ENCODE measurements around the gene DCDC1. TPM values are rescaled to one million over a fixed set of nuclear protein-coding genes. Genes with fewer than 3 reads are reported as not detected.

DCDC1 gene, protein sequence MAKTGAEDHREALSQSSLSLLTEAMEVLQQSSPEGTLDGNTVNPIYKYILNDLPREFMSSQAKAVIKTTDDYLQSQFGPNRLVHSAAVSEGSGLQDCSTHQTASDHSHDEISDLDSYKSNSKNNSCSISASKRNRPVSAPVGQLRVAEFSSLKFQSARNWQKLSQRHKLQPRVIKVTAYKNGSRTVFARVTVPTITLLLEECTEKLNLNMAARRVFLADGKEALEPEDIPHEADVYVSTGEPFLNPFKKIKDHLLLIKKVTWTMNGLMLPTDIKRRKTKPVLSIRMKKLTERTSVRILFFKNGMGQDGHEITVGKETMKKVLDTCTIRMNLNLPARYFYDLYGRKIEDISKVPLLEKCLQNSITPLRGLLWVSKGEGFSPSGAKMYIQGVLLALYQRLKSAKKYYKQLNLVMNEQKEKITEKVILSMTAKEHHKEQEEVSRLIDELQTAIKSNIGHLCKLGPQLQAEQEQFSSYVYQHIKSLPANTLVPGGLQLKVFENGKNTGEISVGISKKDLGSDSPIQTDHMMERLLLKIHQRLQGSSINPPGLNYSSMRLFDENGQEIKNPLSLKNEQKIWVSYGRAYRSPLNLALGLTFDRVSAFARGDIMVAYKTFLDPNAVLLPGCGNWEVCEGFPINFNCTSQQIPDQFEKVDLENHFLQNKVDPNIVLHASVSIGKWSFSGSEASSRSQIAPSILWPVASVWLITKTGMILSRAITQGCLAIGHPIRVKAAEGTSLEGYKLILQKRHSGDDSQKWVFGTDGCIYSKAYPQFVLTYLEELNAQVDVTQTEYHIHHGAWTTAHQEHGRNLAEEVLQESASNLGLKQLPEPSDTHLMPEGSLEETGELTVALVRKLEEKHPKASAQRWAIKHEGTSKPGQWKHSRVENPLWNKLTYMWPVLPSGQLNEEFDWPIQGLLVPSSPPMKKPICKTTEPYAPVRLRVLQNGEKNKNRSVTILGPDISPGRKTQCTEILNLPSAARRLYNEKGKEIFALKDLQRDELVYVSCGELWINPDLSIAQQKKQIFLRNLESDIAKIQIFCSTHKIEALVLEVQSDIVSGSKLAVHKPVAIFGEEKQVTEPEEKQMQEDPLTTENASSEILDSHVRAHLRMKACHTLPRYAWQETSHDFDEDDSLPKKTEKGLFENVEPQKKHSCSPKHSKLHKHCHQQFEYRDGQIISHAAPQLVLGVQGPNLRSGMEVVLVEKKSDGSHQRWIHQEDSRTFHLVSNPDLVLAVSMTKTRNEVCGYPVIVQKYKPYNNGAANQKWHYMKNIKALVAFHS (N-terminal part only)
- total RNA-seq (ENCODE audit: unreplicated experiment): 0.44 TPM
- long read RNA-seq: 0 reads

GRCh38 chr11:31369348-31370329, at the start of gene DCDC1, which contains the start of gene DNAJC24:
Gene DCDC1 (minus strand): TSS chr11:31369739. CDS start chr11:31328280, 41,459 bp downstream.
Gene DNAJC24 (plus strand): TSS chr11:31369860. CDS start chr11:31370749, 889 bp downstream.
- Mint-ChIP-seq H3K4me1 (ENCODE audit: unreplicated experiment) (peaks cover 20% of the 10 kb centered on the region), H3K9me3 (ENCODE audit: unreplicated experiment) (no peaks in the 10 kb centered on the region), H3K27ac (ENCODE audit: unreplicated experiment) (peak within 1 kb of the TSS; percentile 95), H3K4me3 (ENCODE audit: unreplicated experiment) (peak within 1 kb of the TSS; percentile 97), H3K27me3 (ENCODE audit: unreplicated experiment) (peaks cover 5% of the 10 kb centered on the region), H3K36me3 (ENCODE audit: low read depth, unreplicated experiment) (no peaks in the 10 kb centered on the region)
- DNase-seq (ENCODE audit: low spot score): peak; percentile 83
- TF ChIP-seq, protein P1, sequence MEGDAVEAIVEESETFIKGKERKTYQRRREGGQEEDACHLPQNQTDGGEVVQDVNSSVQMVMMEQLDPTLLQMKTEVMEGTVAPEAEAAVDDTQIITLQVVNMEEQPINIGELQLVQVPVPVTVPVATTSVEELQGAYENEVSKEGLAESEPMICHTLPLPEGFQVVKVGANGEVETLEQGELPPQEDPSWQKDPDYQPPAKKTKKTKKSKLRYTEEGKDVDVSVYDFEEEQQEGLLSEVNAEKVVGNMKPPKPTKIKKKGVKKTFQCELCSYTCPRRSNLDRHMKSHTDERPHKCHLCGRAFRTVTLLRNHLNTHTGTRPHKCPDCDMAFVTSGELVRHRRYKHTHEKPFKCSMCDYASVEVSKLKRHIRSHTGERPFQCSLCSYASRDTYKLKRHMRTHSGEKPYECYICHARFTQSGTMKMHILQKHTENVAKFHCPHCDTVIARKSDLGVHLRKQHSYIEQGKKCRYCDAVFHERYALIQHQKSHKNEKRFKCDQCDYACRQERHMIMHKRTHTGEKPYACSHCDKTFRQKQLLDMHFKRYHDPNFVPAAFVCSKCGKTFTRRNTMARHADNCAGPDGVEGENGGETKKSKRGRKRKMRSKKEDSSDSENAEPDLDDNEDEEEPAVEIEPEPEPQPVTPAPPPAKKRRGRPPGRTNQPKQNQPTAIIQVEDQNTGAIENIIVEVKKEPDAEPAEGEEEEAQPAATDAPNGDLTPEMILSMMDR (IDR thresholded peaks at IDR 0.05; ENCODE audit: unreplicated experiment): no peak

GRCh38 chr11:31419138-31419537, 49.6 kb upstream of the DCDC1 start:
- TF ChIP-seq, protein P1 (IDR thresholded peaks at IDR 0.05; ENCODE audit: unreplicated experiment): no peak
- Mint-ChIP-seq H3K36me3 (ENCODE audit: low read depth, unreplicated experiment) (no peaks in the 10 kb centered on the region), H3K4me3 (ENCODE audit: unreplicated experiment) (no peak overlapping the region), H3K9me3 (ENCODE audit: unreplicated experiment) (no peaks in the 10 kb centered on the region), H3K27ac (ENCODE audit: unreplicated experiment) (no peak overlapping the region), H3K27me3 (ENCODE audit: unreplicated experiment) (no peaks in the 10 kb centered on the region), H3K4me1 (ENCODE audit: unreplicated experiment) (no peaks in the 10 kb centered on the region)
- no peak for DNase-seq (ENCODE audit: low spot score)

DNA sequence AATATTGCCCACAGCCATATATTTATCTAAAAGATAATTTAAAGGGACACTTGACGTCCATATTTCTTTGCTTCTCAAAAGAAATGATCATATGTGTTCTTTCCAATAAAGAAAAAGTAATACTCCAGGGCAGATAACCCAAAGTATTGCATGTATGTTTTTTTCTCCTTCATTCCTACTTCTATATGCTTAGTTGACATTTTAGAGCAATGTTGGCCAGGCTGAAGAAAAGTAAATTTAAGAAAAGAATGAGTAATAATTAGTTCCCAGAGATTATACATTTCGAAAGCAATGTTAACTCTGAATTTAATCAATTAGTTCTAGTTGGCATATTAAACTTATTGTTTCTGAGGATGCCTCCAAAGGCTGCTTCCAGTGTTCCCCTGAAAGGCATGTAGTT, 48.3 kb upstream of the DCDC1 start:
- no peak for DNase-seq (ENCODE audit: low spot score)
- Mint-ChIP-seq H3K36me3 (ENCODE audit: low read depth, unreplicated experiment) (no peaks in the 10 kb centered on the region), H3K4me3 (ENCODE audit: unreplicated experiment) (no peak overlapping the region), H3K27ac (ENCODE audit: unreplicated experiment) (no peak overlapping the region), H3K9me3 (ENCODE audit: unreplicated experiment) (no peaks in the 10 kb centered on the region), H3K27me3 (ENCODE audit: unreplicated experiment) (no peaks in the 10 kb centered on the region), H3K4me1 (ENCODE audit: unreplicated experiment) (no peaks in the 10 kb centered on the region)
- TF ChIP-seq, protein P1 (IDR thresholded peaks at IDR 0.05; ENCODE audit: unreplicated experiment): no peak

DNA sequence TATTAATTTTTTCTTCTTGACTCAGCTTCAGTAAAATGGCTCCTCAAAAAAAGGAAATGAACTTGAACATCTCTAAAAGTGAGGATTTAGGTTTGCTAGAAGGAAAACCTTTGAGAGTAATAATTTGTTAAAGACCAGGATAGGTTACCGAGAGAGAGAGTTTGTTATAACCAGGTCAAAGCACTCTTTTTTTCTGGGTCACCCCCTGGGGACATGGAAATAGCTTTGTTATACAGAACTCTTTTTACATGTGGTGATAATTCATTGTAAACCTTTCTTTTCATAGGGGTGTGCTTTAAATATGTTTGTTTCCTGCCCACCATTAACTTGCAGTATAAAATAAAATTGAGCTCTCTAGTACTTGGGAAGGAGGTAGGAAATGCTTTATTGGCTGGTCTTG, 47.8 kb upstream of the DCDC1 start:
- no peak overlapping the region for H3K4me3 Mint-ChIP-seq (ENCODE audit: unreplicated experiment)

More for the DNA sequence above, 47.8 kb upstream of the DCDC1 start:
- TF ChIP-seq, protein P1 (IDR thresholded peaks at IDR 0.05; ENCODE audit: unreplicated experiment): no peak
- Mint-ChIP-seq H3K27me3 (ENCODE audit: unreplicated experiment) (no peaks in the 10 kb centered on the region), H3K36me3 (ENCODE audit: low read depth, unreplicated experiment) (no peaks in the 10 kb centered on the region), H3K4me1 (ENCODE audit: unreplicated experiment) (no peaks in the 10 kb centered on the region), H3K9me3 (ENCODE audit: unreplicated experiment) (no peaks in the 10 kb centered on the region), H3K27ac (ENCODE audit: unreplicated experiment) (no peak overlapping the region)
- no peak for DNase-seq (ENCODE audit: low spot score)
